Measurements from ENCODE around the gene TTLL10. TPM values are rescaled to one million over a fixed set of nuclear protein-coding genes. Genes with fewer than 3 reads are reported as not detected.

TTLL10 gene
- total and polyA plus RNA-seq, 2 of the 8 experiments (the other 6 are each of a cell fraction or from before 2014, with no cell fraction given): 1.1 to 1.7 TPM

DNA sequence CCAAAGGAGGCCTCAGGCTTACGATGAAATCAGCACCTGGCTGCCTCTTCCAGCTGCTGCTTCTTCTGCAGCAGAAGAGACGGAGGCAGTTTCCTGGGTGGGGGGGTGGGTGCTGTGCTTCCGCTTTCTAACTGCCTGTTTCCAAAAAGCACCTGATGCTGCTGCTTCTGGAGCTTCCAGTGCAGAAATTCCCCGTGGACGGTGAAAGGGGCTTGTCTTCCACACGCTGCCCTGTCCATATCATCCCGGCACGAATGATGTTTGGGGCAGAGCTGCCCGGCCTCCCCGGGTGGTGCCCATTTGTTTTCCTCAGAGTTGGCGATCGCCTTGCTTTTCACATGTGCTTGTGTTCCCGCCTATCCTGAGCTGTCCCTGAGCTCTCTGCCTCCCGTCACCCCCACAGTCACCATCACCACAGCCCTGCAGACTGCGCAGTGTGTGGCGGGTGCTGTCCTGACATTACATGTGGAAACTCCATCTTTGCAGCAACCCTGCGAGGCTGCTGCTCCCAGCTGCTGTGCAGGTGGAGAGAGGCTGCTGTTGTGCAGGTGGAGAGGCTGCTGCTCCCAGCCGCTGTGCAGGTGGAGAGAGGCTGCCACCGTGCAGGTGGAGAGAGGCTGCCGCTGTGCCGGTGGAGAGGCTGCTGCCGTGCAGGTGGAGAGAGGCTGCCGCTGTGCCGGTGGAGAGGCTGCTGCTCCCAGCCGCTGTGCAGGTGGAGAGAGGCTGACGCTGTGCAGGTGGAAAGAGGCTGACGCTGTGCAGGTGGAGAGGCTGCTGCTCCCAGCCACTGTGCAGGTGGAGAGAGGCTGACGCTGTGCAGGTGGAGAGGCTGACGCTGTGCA lies 1.8 kb downstream of the TTLL10 start:
- Histone ChIP-seq H3K79me1 (ENCODE audit: low read depth, low read length) (no peaks in the 10 kb centered on the region), H3K23me2 (ENCODE audit: low read depth, low read length) (peaks cover 3% of the 10 kb centered on the region; the same call in 1 of the 2 replicates), H3K56ac (replicated peaks; ENCODE audit: insufficient read length, low read depth, low read length) (no peak overlapping the region), H2BK15ac (ENCODE audit: low read length) (peak overlapping the region; percentile 61; the same call in 1 of the 2 replicates), H3K9me3 (ENCODE audit: insufficient read depth in 2 of 2, low read depth in 1 of 2, low read length in 1 of 2) (peaks cover 4 to 5% of the 10 kb centered on the region in 2 experiments; a peak in 1 of 4 replicates), H4K5ac (ENCODE audit: insufficient read length, low read depth, low read length) (no peak overlapping the region), H4K91ac (replicated peaks; ENCODE audit: insufficient read length, low read length) (peak overlapping the region; percentile 85), H2BK12ac (ENCODE audit: low read depth, low read length) (peak overlapping the region; percentile 60; the same call in 1 of the 2 replicates), H3K9ac (replicated peaks in 1 of 4; ENCODE audit: extremely low read depth in 1 of 4, low read depth in 3 of 4, low read length in 3 of 4) (no peak overlapping the region), H3K14ac (ENCODE audit: insufficient read length) (no peak overlapping the region), H2BK120ac (replicated peaks; ENCODE audit: low read depth, low read length) (no peak overlapping the region), H3K27ac (ENCODE audit: low read depth, low read length) (no peak overlapping the region), H2BK5ac (ENCODE audit: low read depth, low read length) (no peak overlapping the region), H3K23ac (ENCODE audit: insufficient read length) (no peak overlapping the region), H2BK20ac (ENCODE audit: low read length) (no peak overlapping the region), H3K4ac (replicated peaks; ENCODE audit: insufficient read length, low read depth, low read length) (no peak overlapping the region), H3K36me3 (ENCODE audit: control insufficient read depth in 2 of 4, insufficient read depth in 4 of 4, low read length in 3 of 4) (no peaks in the 10 kb centered on the region), H2AFZ (ENCODE audit: low read length) (no peak overlapping the region), H3K79me2 (ENCODE audit: control insufficient read depth in 1 of 2, insufficient read depth in 2 of 2, low read length in 2 of 2) (no peaks in the 10 kb centered on the region), H2AK5ac (ENCODE audit: low read depth, low read length) (no peak overlapping the region), H3K4me3 (ENCODE audit: extremely low read depth in 1 of 4, insufficient read depth in 2 of 4, low read depth in 3 of 4, low read length in 4 of 4) (no peak overlapping the region), H3K4me2 (ENCODE audit: insufficient read depth in 1 of 2, low read depth in 2 of 2, low read length in 2 of 2) (no peak overlapping the region; a peak in 1 of 4 replicates), H3K27me3 (replicated peaks in 1 of 4; ENCODE audit: control insufficient read depth in 3 of 4, extremely low read depth in 1 of 4, insufficient read depth in 3 of 4, low read length in 3 of 4) (peaks cover 0 to 10% (median 6%) of the 10 kb centered on the region in 4 experiments; a peak in 4 of 7 replicates), H3K18ac (ENCODE audit: extremely low read depth, low read length) (no peak overlapping the region; the same call in 1 of the 2 replicates), H4K20me1 (replicated peaks in 1 of 2; ENCODE audit: control insufficient read depth in 1 of 2, insufficient read depth in 2 of 2, low read length in 2 of 2) (peaks cover 0 to 4% of the 10 kb centered on the region in 2 experiments), H3K4me1 (replicated peaks in 1 of 4; ENCODE audit: control insufficient read depth in 3 of 4, insufficient read depth in 4 of 4, low read length in 3 of 4) (peaks cover 4 to 27% (median 18%) of the 10 kb centered on the region in 4 experiments), H4K8ac (ENCODE audit: extremely low read depth, insufficient read depth, low read length) (no peak overlapping the region)
- DNase-seq (ENCODE audit: low read depth in 1 of 2, low spot score in 2 of 2): no peak
- 90% methylated on average over 29 of the region's 29 CpGs; no CpG with 5 or more reads in 1 of the 2 experiments for WGBS, 2 experiments (ENCODE audit: extremely low coverage in 1 of 2, insufficient coverage in 1 of 2, insufficient read length in 1 of 2, insufficient replicate concordance in 2 of 2, low coverage in 1 of 2, low lambda C conversion rate in 2 of 2, missing lambda C conversion rate in 1 of 2)
- TF ChIP-seq HDAC2 (IDR thresholded peaks at IDR 0.05; ENCODE audit: borderline replicate concordance in 1 of 2, low read depth in 2 of 2, low read length in 2 of 2) (no peak), TBP (IDR thresholded peaks at IDR 0.05; ENCODE audit: low read depth, low read length) (no peak), E2F6 (IDR thresholded peaks at IDR 0.05) (peak; percentile 64), SP1 (IDR thresholded peaks at IDR 0.05; ENCODE audit: low read depth, low read length) (no peak)
- TF ChIP-seq, protein P1, sequence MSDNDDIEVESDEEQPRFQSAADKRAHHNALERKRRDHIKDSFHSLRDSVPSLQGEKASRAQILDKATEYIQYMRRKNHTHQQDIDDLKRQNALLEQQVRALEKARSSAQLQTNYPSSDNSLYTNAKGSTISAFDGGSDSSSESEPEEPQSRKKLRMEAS (IDR thresholded peaks at IDR 0.05): 0 out of 2 replicates have a peak, but pooled peaks have one; percentile 18
- POLR2A ChIA-PET (ENCODE audit: partially characterized antibody): interaction anchor here (0.6 to 2.5 kb wide), 3 partner anchors 11 to 58 kb away, joined by 3 to 15 read pairs (median 3); no protein-coding TSS in a partner anchor
- CTCF ChIA-PET (ENCODE audit: partially characterized antibody): interaction anchor here (0.6 to 2.0 kb wide), 10 partner anchors 10 to 195 kb away, joined by 3 to 8 read pairs (median 3); no protein-coding TSS in a partner anchor
- FAIRE-seq: no peak

Measured in H1 (cell line).